B cell (primary cell): ENCODE results near the gene TRMT112. TPM values are rescaled to one million over a fixed set of nuclear protein-coding genes. Genes with fewer than 3 reads are reported as not detected.

Source experiments
- ATAC-seq: fragments of 200-7000 bp; cut with Tn5 transposase; one replicate; pipeline ENCODE4 v1.10.0; 2021; ENCODE audit warnings: low read depth, mild to moderate bottlenecking, moderate number of reproducible peaks, moderate library complexity
- CTCF ChIA-PET: fragments of 350-600 bp; sonication (Branson Sonifier 250); formaldehyde crosslinking; loops from one replicate; lab custom pipeline; 2021; ENCODE audit warnings: antibody characterized with exemption, inconsistent platforms; lab: Charles Lee
- POLR2A ChIA-PET: fragments of 350-600 bp; sonication (Branson Sonifier 250); formaldehyde crosslinking; loops from one replicate; lab custom pipeline; 2021; ENCODE audit warnings: antibody characterized with exemption; lab: Charles Lee
- DNase-seq: peaks from one replicate; pipeline ENCODE4 v3.0.0; 2013
- H2AFZ ChIP-seq: 2 replicates; pipeline ENCODE4 v1.6.1; 2012; ENCODE audit warnings: mild to moderate bottlenecking, low read depth, low read length; ENCODE audit not compliant: insufficient read depth, poor library complexity, severe bottlenecking
- H3K27ac ChIP-seq, 2 donors: 1 replicate in 1 of 2; 2 replicates in 1 of 2; pipeline ENCODE4 v1.5.1; 2012 to 2013; ENCODE audit warnings: low read length in 2 of 2, mild to moderate bottlenecking in 2 of 2, moderate library complexity in 1 of 2
- H3K27me3 ChIP-seq, 4 experiments: fragments of 200-600 bp in 1 of 4; sonication (generic) in 1 of 4; replicated peaks in 1 of 4; 1 replicate in 2 of 4; 2 replicates in 2 of 4; pipeline versions ENCODE4 v1.6.1 to v1.7.0; 2013 to 2016; ENCODE audit warnings: low read length in 3 of 4, mild to moderate bottlenecking in 2 of 4, mixed read lengths in 1 of 4, moderate library complexity in 1 of 4; ENCODE audit not compliant: insufficient read depth in 4 of 4, control insufficient read depth in 3 of 4; ENCODE audit errors: control extremely low read depth in 1 of 4
- H3K36me3 ChIP-seq, 2 experiments: replicated peaks in 1 of 2; 1 replicate in 1 of 2; 2 replicates in 1 of 2; pipeline versions ENCODE4 v1.6.1 to v1.7.1; 2013; ENCODE audit warnings: low read length in 1 of 2; ENCODE audit not compliant: insufficient read depth in 2 of 2, control insufficient read depth in 1 of 2; ENCODE audit errors: control extremely low read depth in 1 of 2, extremely low read depth in 1 of 2
- H3K4me1 ChIP-seq, 2 donors: fragments of 200-600 bp in 1 of 2; sonication (generic) in 1 of 2; 1 replicate in 1 of 2; 2 replicates in 1 of 2; pipeline versions ENCODE4 v1.5.1 to v1.6.1; 2013 to 2017; ENCODE audit warnings: low read length in 2 of 2; ENCODE audit not compliant: control insufficient read depth in 2 of 2, insufficient read depth in 2 of 2
- H3K4me2 ChIP-seq: replicated peaks from 2 replicates; pipeline ENCODE3; 2012; ENCODE audit warnings: mild to moderate bottlenecking, low read depth, low read length; ENCODE audit not compliant: poor library complexity, severe bottlenecking
- H3K4me3 ChIP-seq, 5 experiments: fragments of 200-600 bp in 1 of 5; sonication (generic) in 1 of 5; 1 replicate in 3 of 5; 2 replicates in 2 of 5; pipeline versions ENCODE4 v1.5.1 to v1.7.0; 2011 to 2016; ENCODE audit warnings: low read length in 4 of 5, mild to moderate bottlenecking in 4 of 5, low read depth in 2 of 5, control low read depth in 1 of 5, moderate library complexity in 1 of 5; ENCODE audit not compliant: insufficient read depth in 1 of 5; ENCODE audit errors: control extremely low read depth in 1 of 5, extremely low read depth in 1 of 5
- H3K79me2 ChIP-seq: fragments of 200-600 bp; sonication (generic); one replicate; pipeline ENCODE4 v1.6.0; 2016; ENCODE audit warnings: low read length; ENCODE audit not compliant: control insufficient read depth, insufficient read depth
- H3K9ac ChIP-seq: fragments of 200-600 bp; sonication (generic); 2 replicates; pipeline ENCODE4 v1.6.1; 2017; ENCODE audit warnings: mild to moderate bottlenecking, low read length, moderate library complexity
- H3K9me3 ChIP-seq, 3 donors: one replicate each; pipeline versions ENCODE4 v1.6.1 to v1.7.1; 2013; ENCODE audit warnings: low read length in 2 of 3; ENCODE audit not compliant: control insufficient read depth in 2 of 3, insufficient read depth in 1 of 3; ENCODE audit errors: control extremely low read depth in 1 of 3
- H4K20me1 ChIP-seq: 2 replicates; pipeline ENCODE4 v1.6.0; 2012; ENCODE audit warnings: mild to moderate bottlenecking, low read length; ENCODE audit not compliant: insufficient read depth, control insufficient read depth, poor library complexity, severe bottlenecking
- H3K27ac Mint-ChIP-seq: one replicate; pipeline ENCODE4 v1.8.0; 2021; ENCODE audit warnings: mixed read lengths
- H3K27me3 Mint-ChIP-seq: one replicate; pipeline ENCODE4 v1.8.0; 2021; ENCODE audit warnings: mixed read lengths
- H3K4me1 Mint-ChIP-seq: one replicate; pipeline ENCODE4 v1.8.0; 2021; ENCODE audit warnings: mixed read lengths
- H3K4me3 Mint-ChIP-seq: one replicate; pipeline ENCODE4 v1.8.0; 2021; ENCODE audit warnings: mixed read lengths
- H3K9me3 Mint-ChIP-seq: one replicate; pipeline ENCODE4 v1.8.0; 2022; ENCODE audit warnings: mixed read lengths; ENCODE audit not compliant: insufficient read depth
- CTCF ChIP-seq: fragments of 200-600 bp; IDR thresholded peaks from one replicate; pipeline ENCODE4 v1.8.0; 2022; ENCODE audit warnings: antibody characterized with exemption, mild to moderate bottlenecking
- EZH2 ChIP-seq: IDR thresholded peaks from 2 replicates; pipeline ENCODE4 v1.6.1; 2012; ENCODE audit warnings: borderline replicate concordance, low read depth, mild to moderate bottlenecking, moderate library complexity, low read length; ENCODE audit not compliant: insufficient read depth, poor library complexity, severe bottlenecking
- WGBS: methylation state at CpG from one replicate; pipeline ENCODE4 v1.1.5; 2013; ENCODE audit warnings: missing lambda C conversion rate; ENCODE audit not compliant: insufficient coverage; 5-methylcytosine and 5-hydroxymethylcytosine counted together
- intact Hi-C: fragments of 100-400 bp; cut with micrococcal nuclease; formaldehyde crosslinking; loops from one replicate; pipeline ENCODE4 v1.10.0; 2022
- polyA plus RNA-seq: library from polyadenylated mRNA; depleted of rRNA; stranded (reverse); fragments of >200 nt; gene quantifications from 2 replicates; pipeline ENCODE4 v1.2.3, GENCODE V29; 2012
- total RNA-seq, 2 donors: library from RNA; stranded (reverse); fragments of 120-200 nt in 1 of 2; gene quantifications; 1 replicate in 1 of 2; 2 replicates in 1 of 2; pipeline versions ENCODE4 v1.2.3 to v1.2.4, GENCODE V29; 2013 to 2022

The TRMT112 gene
- total and polyA plus RNA-seq, 2 donors (not counting 1 experiment from before 2014, with no cell fraction given) = 133 to 231 TPM

- Histone ChIP-seq H3K4me3 (no peak overlapping the region), H3K4me1 (peaks cover 0 to 4% of the 10 kb centered on the region in 2 donors), H3K79me2 (peaks cover 3% of the 10 kb centered on the region), H3K36me3 (peaks cover 4 to 28% of the 10 kb centered on the region in 2 experiments), H3K9me3 (no peaks in the 10 kb centered on the region), H2AFZ (no peak overlapping the region), H3K4me2 (no peak overlapping the region), H3K27me3 (no peaks in the 10 kb centered on the region), H3K27ac (no peak overlapping the region), H4K20me1 (peaks cover 22% of the 10 kb centered on the region), H3K9ac (no peak overlapping the region)
- ChIA-PET POLR2A (interaction anchor here (0.6 to 1.7 kb wide), 3 partner anchors 32 to 383 kb away, joined by 3 to 8 read pairs (median 7); partner anchors contain the start of genes PRDX5 and TRMT112), CTCF (interaction anchor here (1.4 to 3.7 kb wide), 2 partner anchors 17 to 32 kb away, joined by 3 to 16 read pairs; partner anchors contain the start of genes PRDX5 and TRMT112)
- TF ChIP-seq EZH2 (no peak), CTCF (no peak)
- H3K27me3 Mint-ChIP-seq = no peaks in the 10 kb centered on the region
- H3K4me1 Mint-ChIP-seq = peaks cover 3% of the 10 kb centered on the region
- 97% methylated on average over 11 of the region's 11 CpGs for WGBS
- ATAC-seq (no peak), DNase-seq (no peak)
- no peak overlapping the region for H3K4me3 Mint-ChIP-seq
- no peak overlapping the region for H3K27ac Mint-ChIP-seq
- no peaks in the 10 kb centered on the region for H3K9me3 Mint-ChIP-seq
- intact Hi-C loops = no loop called here
These were observed 32.0 kb upstream of the TRMT112 start for GRCh38 chr11:64349404-64349803.

GRCh38 chr11:64349025-64349387 lies 31.6 kb upstream of the TRMT112 start:
- H3K4me1 Mint-ChIP-seq = peaks cover 3% of the 10 kb centered on the region
- H3K4me3 ChIP-seq = no peak overlapping the region
- 99% methylated on average over 6 of the region's 7 CpGs for WGBS
- DNase-seq (no peak), ATAC-seq (no peak)
- H3K9ac ChIP-seq = no peak overlapping the region
- no peaks in the 10 kb centered on the region for H3K27me3 Mint-ChIP-seq
- CTCF ChIA-PET = interaction anchor here (1.4 to 3.7 kb wide), 2 partner anchors 16 to 32 kb away, joined by 3 to 16 read pairs; partner anchors contain the start of genes PRDX5 and TRMT112
- H3K27me3 ChIP-seq = no peaks in the 10 kb centered on the region
- no peak overlapping the region for H3K4me2 ChIP-seq
- no peak overlapping the region for H2AFZ ChIP-seq
- H3K9me3 Mint-ChIP-seq = no peaks in the 10 kb centered on the region
- no peaks in the 10 kb centered on the region for H3K9me3 ChIP-seq
- H3K4me1 ChIP-seq = peaks cover 0 to under 1% of the 10 kb centered on the region in 2 donors
- H3K79me2 ChIP-seq = peaks cover 4% of the 10 kb centered on the region
- H3K27ac ChIP-seq = no peak overlapping the region
- no peak overlapping the region for H3K27ac Mint-ChIP-seq
- POLR2A ChIA-PET = interaction anchor here (0.6 to 1.7 kb wide), 3 partner anchors 31 to 383 kb away, joined by 3 to 8 read pairs (median 7); partner anchors contain the start of genes PRDX5 and TRMT112
- no peak overlapping the region for H3K4me3 Mint-ChIP-seq
- TF ChIP-seq EZH2 = no peak
- no peak for TF ChIP-seq CTCF
- H4K20me1 ChIP-seq = peaks cover 22% of the 10 kb centered on the region
- H3K36me3 ChIP-seq = peaks cover 4 to 32% of the 10 kb centered on the region in 2 experiments
- intact Hi-C loops = no loop called here
